Stimulated activated CD4-positive, alpha-beta T cell treated with anti-CD3 and anti-CD28 coated beads, Interleukin-12 subunit alpha, Interleukin-12 subunit beta, amount 100 ng/mL, for 48 hours (primary cell): ENCODE measurements around the gene SYT14.
"Not testable (repeated sequence)": the region's sequence is repeated elsewhere in the genome, so short reads cannot be mapped to it uniquely, and the experiment has no call there.

Experiments used
- DNase-seq, 3 donors: peaks; one replicate each; pipeline ENCODE4 v3.0.0-alpha.2; 2020; ENCODE audit warnings: low read depth in 2 of 3, low spot score in 1 of 3

SYT14 gene

GRCh38 chr1:210196266-210196665 lies 258.2 kb downstream of the SYT14 start:
- DNase-seq: not testable (repeated sequence)

DNA sequence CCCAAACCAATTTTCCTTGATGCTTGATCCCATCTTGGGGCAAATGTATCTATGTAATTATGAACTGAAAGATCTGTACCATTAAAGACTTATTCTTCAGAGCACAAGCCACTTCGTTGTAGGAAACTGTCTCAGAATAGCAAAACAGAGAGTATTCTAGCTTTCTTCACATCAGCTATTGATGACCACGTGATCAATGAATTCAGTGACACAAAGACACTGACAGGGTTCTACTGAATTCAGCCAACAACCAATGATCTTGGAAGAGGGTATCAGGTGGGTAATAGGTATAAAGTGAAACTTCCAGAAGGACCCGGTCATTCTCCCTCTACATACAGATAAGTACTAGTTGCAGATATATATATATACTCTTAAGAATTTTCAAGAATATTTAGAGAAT lies 260.8 kb downstream of the SYT14 start:
- DNase-seq: no peak

GRCh38 chr1:210200124-210200736 lies 262.2 kb downstream of the SYT14 start:
- DNase-seq: no peak

DNA sequence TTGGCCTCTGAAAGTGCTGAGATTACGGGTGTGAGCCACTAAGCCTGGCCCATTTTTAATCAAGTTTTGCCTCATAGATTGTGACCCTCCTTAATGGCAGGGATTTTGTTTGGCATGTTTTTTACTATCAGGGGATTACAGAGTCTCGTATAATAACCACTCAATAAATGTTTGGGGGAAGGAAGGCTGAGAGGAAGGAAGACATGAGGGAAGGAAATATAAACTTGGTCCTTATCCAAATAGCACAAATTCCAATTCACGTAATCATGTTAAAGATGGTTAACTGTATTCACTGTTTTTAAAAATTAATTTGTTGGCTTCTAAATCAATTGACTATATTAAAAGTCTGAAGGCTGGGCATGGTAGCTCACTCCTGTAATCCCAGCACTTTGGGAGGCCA lies 263.7 kb downstream of the SYT14 start:
- DNase-seq: no peak

GRCh38 chr1:210207597-210208450 lies 269.8 kb downstream of the SYT14 start:
- no peak for DNase-seq

DNA sequence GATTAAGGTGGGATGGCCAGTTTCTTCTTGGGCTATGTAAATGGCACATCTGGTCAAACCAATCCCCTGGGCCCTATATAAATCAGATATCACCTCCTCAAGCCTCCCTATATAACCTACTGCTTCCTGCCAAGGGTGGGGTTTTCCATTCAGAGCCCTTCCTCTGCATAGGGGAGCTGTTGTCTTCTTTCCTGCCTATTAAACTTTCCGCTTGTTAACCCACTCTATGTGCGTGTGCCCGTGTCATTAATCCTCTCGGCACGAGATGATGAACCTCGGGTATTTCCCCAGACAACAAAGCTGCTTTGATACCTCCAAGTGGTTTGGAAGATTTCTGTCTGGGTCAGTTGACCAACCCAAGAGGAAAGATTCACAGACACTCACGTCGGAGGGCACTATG lies 275.3 kb downstream of the SYT14 start:
- no peak for DNase-seq

- no peak for DNase-seq
These were observed 276.8 kb downstream of the SYT14 start for GRCh38 chr1:210214573-210215409.

GRCh38 chr1:210217482-210217881 lies 279.5 kb downstream of the SYT14 start:
- DNase-seq: no peak

GRCh38 chr1:210218047-210218446 lies 280.0 kb downstream of the SYT14 start:
- DNase-seq: no peak
